GM13977 (cell line): ENCODE results near the gene PRR29.

Experiments used
- DNase-seq: peaks from one replicate; pipeline ENCODE4 v3.0.0; 2012; ENCODE audit warnings: low spot score
- in situ Hi-C: fragments of 300-500 bp; cut with MboI; formaldehyde crosslinking; loops from one replicate; pipeline ENCODE4 v1.12.0; 2022; ENCODE audit warnings: low sequenced_read_pairs, low pct_unique_long_range_greater_than_20kb, mixed read lengths, inconsistent platforms; ENCODE audit not compliant: unreplicated experiment
- TF ChIP-seq, protein P1 (sequence below): IDR thresholded peaks from 2 replicates; pipeline ENCODE4 v1.5.1; 2012; ENCODE audit warnings: mild to moderate bottlenecking, control low read depth; ENCODE audit not compliant: insufficient read depth; ENCODE audit errors: extremely low read depth, missing control alignments

The PRR29 gene

DNA sequence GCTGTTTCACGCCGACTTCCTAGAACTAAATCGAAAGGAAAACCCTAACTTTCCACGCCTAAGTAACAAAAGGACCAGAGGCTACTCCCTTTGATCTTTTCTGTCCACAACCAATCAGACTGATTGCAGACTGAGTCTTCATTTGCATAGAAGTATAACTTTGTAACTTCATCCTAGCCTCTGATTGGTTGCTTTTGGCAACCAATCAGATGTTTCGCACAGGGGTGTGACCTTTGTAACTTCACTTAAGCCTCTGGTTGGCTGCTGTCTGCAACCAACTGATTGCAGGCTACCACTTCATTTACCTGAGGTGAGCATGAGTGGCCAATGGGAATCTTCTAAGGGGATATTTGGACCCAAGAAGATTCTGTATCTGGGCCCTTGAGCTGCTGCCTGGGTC lies 39.7 kb downstream of the PRR29 start:
- TF ChIP-seq, protein P1, sequence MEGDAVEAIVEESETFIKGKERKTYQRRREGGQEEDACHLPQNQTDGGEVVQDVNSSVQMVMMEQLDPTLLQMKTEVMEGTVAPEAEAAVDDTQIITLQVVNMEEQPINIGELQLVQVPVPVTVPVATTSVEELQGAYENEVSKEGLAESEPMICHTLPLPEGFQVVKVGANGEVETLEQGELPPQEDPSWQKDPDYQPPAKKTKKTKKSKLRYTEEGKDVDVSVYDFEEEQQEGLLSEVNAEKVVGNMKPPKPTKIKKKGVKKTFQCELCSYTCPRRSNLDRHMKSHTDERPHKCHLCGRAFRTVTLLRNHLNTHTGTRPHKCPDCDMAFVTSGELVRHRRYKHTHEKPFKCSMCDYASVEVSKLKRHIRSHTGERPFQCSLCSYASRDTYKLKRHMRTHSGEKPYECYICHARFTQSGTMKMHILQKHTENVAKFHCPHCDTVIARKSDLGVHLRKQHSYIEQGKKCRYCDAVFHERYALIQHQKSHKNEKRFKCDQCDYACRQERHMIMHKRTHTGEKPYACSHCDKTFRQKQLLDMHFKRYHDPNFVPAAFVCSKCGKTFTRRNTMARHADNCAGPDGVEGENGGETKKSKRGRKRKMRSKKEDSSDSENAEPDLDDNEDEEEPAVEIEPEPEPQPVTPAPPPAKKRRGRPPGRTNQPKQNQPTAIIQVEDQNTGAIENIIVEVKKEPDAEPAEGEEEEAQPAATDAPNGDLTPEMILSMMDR: no peak
- DNase-seq: no peak
- in situ Hi-C loops: no loop called here

DNA sequence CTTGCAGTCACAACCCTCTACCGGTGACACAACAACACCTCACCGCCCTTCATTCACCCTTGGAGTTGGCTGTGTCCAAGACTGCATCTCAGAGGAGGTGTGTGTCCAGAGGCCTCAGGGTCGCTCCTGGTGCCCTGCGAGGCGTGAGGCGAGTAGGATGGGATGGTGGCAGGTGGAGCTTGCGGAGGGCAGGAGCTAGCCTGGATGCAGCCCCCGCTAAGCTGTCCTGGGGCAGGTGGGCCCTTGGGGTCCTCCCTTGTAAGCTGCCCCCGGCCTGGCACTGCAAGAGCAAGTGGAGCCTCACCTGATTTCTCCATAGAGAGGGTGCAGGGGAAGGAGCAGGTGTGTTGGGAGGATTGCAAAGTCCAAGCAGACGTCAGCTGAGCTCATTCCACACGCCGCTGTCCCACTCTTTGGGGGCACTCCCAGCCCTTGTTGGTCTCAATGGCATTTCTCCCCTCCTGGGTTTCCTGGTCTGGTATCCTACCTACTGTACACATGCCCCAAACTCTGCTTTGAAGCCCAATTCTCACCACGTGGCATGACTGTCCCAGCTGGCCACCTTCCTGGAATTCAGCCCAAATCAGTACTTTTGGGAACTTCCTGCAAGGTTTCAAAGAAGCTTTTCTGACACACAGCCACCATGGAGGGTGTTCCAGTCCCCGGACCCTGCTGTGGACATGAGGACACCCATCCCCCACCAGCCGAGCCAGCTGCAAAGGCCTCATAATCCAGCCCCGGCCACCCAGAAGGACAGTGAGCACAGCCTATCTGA lies 40.4 kb downstream of the PRR29 start:
- no peak for DNase-seq
- in situ Hi-C loops: no loop called here
- TF ChIP-seq, protein P1: no peak

DNA sequence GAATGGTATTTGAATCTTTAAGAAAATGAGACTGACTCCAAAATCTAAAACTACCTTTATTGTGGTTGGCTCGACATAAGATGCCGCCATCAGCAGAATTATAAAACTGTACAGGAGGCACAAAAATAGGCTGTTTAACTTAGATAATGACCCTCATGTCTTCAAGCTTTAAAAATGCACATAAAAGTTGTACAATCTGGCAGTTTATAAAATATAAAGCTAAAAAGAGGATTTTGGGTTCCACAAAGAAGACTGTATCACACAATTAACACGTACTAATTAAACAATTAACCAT lies 40.9 kb downstream of the PRR29 start:
- no peak for DNase-seq
- in situ Hi-C loops: no loop called here
- TF ChIP-seq, protein P1: no peak

DNA sequence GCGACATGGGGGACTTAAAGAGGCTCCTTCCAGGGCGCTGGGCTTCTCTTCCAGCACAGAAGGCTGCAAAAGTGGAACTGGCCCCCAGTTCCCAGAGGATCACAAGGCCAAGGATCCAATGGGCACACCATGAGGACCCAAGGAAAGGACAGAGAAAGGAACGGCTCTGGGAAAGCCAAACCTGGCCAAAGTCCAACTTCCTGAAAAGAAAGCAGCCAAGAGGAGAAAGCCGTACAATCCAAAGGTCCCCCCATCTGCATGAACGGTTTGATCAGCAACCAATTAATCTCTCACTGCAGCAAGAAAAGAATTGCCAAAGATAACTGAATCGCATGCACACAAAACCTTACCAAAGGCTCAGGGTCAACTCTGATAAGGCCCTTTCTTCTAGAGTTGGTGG lies 42.1 kb downstream of the PRR29 start:
- TF ChIP-seq, protein P1: no peak
- in situ Hi-C loops: no loop called here
- no peak for DNase-seq

DNA sequence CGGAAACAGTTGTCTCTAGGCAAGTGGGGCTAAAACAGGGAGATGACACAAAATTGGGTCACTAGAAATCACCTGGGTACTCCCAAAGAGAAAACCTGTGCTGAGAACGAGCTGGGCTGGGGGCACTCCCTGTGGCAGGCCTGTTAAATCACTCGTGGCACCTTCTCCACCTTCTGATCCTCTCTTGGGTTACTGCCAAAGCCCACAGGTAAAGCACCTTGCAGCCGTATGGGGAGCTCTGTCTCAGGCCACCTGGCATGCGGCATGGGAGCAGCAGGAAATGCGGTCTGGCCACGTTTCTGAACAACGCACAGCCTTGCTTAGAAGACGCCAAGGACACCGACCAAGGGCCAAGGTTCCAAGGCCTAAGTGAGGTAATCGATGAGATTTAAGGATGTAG lies 43.8 kb downstream of the PRR29 start:
- in situ Hi-C loops: no loop called here
- TF ChIP-seq, protein P1: no peak

DNA sequence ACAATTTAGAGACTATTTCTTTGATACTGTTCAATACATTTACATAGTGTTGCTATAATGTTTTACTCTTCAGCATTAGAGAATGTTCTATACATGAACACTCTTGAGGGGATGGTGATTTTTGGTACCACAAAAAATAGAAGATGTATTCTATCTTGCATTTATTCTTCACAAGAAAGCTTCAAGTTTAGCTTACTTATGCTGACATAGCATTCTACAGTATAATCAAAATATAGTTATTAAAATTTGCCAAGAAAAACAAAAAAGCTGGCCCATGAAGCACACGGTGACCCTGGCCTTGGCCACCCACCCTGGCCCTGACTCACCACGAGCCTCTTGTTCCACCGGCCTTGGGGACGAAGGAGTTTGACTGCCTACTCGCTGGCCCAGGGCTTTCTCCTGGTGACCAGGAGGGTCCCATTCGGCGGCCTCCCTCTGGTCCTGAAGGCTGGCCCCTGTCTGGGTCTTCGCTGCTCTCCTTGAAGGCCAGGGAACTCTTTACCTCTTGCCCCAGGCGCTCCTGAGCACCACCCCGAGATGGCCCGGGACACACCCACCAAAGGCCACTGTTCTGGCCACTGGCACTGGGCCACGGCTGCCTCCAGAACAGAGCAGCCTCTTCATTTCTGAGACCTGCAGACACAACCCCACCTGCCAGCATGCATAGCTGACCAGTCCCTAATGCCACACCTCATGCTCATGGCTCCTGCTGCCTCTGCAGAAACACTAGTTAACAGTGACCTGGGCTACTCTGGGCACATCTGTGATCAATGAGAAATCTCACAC lies 44.7 kb downstream of the PRR29 start:
- no peak for DNase-seq
- in situ Hi-C loops: no loop called here
- TF ChIP-seq, protein P1: no peak

More for the DNA sequence above, 43.8 kb downstream of the PRR29 start:
- DNase-seq: no peak
